Measurements from ENCODE around the gene SYT2.

GRCh38 chr1:202580619-202581018, 129.6 kb downstream of the SYT2 start:
- TF ChIP-seq EP300 (IDR thresholded peaks at IDR 0.05) (no peak), POLR2A (IDR thresholded peaks at IDR 0.05) (no peak), CTCF (IDR thresholded peaks at IDR 0.05) (no peak)
